Measurements from ENCODE around the gene LIPM. TPM values are rescaled to one million over a fixed set of nuclear protein-coding genes. Genes with fewer than 3 reads are reported as not detected.

The LIPM gene
- total and polyA plus RNA-seq, 10 donors, result not detected

DNA sequence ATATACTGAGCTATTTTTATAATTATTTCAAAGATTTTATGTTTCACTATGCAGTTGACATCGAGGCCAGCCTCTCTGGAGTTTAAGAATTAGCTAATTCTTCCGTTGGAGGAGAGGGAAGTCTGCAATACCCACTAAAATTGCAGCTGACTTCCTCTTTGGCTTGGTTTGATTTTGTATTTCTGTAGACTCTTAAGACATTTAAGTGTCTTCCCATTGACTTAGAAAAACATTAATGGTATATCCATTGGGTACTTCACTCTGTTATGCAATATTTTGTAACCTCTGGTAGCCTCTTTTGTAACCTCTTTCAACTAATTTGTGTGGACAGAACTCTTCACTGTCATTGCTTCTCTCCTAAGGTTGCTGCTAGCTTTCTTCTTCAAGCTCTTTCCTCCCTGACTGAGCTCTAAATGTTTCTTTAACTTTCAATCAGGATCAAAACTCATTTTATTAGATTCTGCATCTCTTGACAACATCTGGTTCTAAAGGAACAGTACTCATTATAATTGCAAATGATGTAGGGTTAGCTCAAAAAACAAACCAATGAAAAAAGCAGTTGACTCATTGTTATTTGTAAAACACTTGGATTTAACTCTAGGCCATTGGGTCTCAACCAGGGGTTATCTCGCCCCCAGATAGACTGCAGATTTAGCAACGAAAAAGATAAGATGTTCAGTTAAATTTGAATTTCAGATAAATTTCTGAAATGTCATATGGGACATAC is 50.8 kb downstream of the LIPM start:
- TF ChIP-seq POLR2AphosphoS5 (IDR thresholded peaks at IDR 0.05), result no peak
- no peak for TF ChIP-seq POLR2A (IDR thresholded peaks at IDR 0.05)
- TF ChIP-seq CTCF (IDR thresholded peaks at IDR 0.05 in 8 of 11, conservative IDR thresholded peaks at IDR 0.05 in 3 of 11), result no peak
- DNase-seq, result no peak
- WGBS, 5 donors, result 37 to 48% (median 47%) methylated on average over 4 of the region's 4 CpGs
- Histone ChIP-seq H3K27ac (peak overlapping the region in 7 of 8 donors; percentile 46 to 84 (median 77)), H3K36me3 (no peaks in the 10 kb centered on the region), H3K27me3 (replicated peaks in 1 of 7) (no peaks in the 10 kb centered on the region), H3K4me1 (peaks cover 0 to 68% (median 13%) of the 10 kb centered on the region in 6 donors), H3K4me3 (peak overlapping the region in 1 of 8 donors; percentile 14), H3K9me3 (no peaks in the 10 kb centered on the region)
- intact Hi-C loops (cut with DNase I; ENCODE audit: low total_unique reads), result no loop called here

DNA sequence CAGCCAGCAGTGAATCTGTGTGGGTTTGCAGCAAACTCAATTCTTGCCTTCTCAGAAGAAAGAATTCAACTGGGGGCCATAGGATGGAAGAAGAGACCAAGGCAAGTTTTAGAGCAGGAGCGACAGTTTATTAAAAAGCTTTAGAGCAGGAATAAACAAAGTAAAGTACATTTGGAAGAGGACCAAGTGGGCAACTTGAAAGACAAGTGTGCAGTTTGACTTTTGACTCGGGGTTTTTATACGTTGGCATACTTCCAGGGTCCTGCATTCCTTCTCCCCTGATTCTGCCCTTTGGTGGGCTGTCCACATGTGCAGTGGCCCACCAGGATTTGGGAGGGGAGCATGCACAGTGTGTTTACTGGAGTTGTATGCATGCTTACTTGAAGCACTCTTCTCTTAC is 52.2 kb downstream of the LIPM start:
- Histone ChIP-seq H3K9me3 (no peaks in the 10 kb centered on the region), H3K27me3 (replicated peaks in 1 of 7) (no peaks in the 10 kb centered on the region), H3K4me1 (peaks cover 0 to 55% (median 11%) of the 10 kb centered on the region in 6 donors), H3K27ac (peak overlapping the region in 3 of 8 donors; percentile 79 to 84 (median 82)), H3K4me3 (no peak overlapping the region), H3K36me3 (no peaks in the 10 kb centered on the region)
- TF ChIP-seq POLR2AphosphoS5 (IDR thresholded peaks at IDR 0.05) (no peak), POLR2A (IDR thresholded peaks at IDR 0.05) (no peak), CTCF (IDR thresholded peaks at IDR 0.05 in 8 of 11, conservative IDR thresholded peaks at IDR 0.05 in 3 of 11) (no peak)
- intact Hi-C loops (cut with DNase I; ENCODE audit: low total_unique reads), result no loop called here
- WGBS, 5 donors, result 55 to 65% (median 60%) methylated on average over 3 of the region's 3 CpGs
- no peak for DNase-seq

GRCh38 chr10:88857831-88858230 is 55.3 kb downstream of the LIPM start:
- DNase-seq, result no peak
- TF ChIP-seq POLR2AphosphoS5 (IDR thresholded peaks at IDR 0.05) (no peak), CTCF (IDR thresholded peaks at IDR 0.05 in 8 of 11, conservative IDR thresholded peaks at IDR 0.05 in 3 of 11) (no peak), POLR2A (IDR thresholded peaks at IDR 0.05) (no peak)
- no peaks in the 10 kb centered on the region for H3K27me3 ChIP-seq (replicated peaks in 1 of 7)
- intact Hi-C loops (cut with DNase I; ENCODE audit: low total_unique reads), result no loop called here
- H3K27ac ChIP-seq, result no peak overlapping the region
- no peaks in the 10 kb centered on the region for H3K36me3 ChIP-seq
- no peaks in the 10 kb centered on the region for H3K9me3 ChIP-seq
- peaks cover 0 to 39% (median 8%) of the 10 kb centered on the region in 6 donors for H3K4me1 ChIP-seq
- H3K4me3 ChIP-seq, result no peak overlapping the region

DNA sequence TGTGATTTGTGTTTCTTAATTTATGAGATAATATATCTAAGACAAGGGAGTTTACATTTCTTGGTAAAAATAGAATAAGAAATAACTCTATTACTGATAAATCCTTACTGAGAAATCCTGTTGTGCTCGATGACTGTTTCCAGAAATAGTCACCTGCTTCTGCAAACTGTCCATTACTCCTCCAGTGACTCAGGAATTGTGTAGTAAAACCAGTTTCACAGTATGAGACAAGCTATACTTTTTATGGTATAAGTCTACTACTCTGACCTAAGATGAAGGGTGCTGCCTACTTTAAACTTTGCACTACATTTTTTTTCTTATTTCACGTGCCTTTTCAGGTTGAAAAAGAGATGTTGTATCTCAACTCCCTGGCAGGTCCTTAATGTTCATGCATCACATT is 56.0 kb downstream of the LIPM start:
- H3K27me3 ChIP-seq (replicated peaks in 1 of 7), result no peaks in the 10 kb centered on the region
- peaks cover 0 to 32% (median 8%) of the 10 kb centered on the region in 6 donors for H3K4me1 ChIP-seq
- H3K9me3 ChIP-seq, result no peaks in the 10 kb centered on the region
- no peaks in the 10 kb centered on the region for H3K36me3 ChIP-seq
- no peak overlapping the region for H3K27ac ChIP-seq
- WGBS, 5 donors, result 66 to 82% (median 79%) methylated on average over 2 of the region's 2 CpGs
- TF ChIP-seq CTCF (IDR thresholded peaks at IDR 0.05 in 8 of 11, conservative IDR thresholded peaks at IDR 0.05 in 3 of 11) (no peak), POLR2AphosphoS5 (IDR thresholded peaks at IDR 0.05) (no peak), POLR2A (IDR thresholded peaks at IDR 0.05) (no peak)
- intact Hi-C loops (cut with DNase I; ENCODE audit: low total_unique reads), result no loop called here
- no peak for DNase-seq
- H3K4me3 ChIP-seq, result no peak overlapping the region
